ENCODE measurements around the gene SNRNP200. TPM values are rescaled to one million over a fixed set of nuclear protein-coding genes. Genes with fewer than 3 reads are reported as not detected.

The SNRNP200 gene
- total RNA-seq, 3 donors from 2014 or later, result 95.8 to 113 (median 106) TPM

GRCh38 chr2:96271995-96272394 is 33.4 kb downstream of the SNRNP200 start:
- DNase-seq (no peak), ATAC-seq (no peak)
- intact Hi-C loops (cut with DNase I, micrococcal nuclease), result no loop called here
- no peak for TF ChIP-seq CTCF (IDR thresholded peaks at IDR 0.05)
- H3K36me3 ChIP-seq (ENCODE audit: low read depth), result peaks cover 3% of the 10 kb centered on the region
- H3K4me3 ChIP-seq, result no peak overlapping the region
- H3K4me1 ChIP-seq (ENCODE audit: low read depth), result peaks cover 4% of the 10 kb centered on the region
- no peaks in the 10 kb centered on the region for H3K9me3 ChIP-seq

DNA sequence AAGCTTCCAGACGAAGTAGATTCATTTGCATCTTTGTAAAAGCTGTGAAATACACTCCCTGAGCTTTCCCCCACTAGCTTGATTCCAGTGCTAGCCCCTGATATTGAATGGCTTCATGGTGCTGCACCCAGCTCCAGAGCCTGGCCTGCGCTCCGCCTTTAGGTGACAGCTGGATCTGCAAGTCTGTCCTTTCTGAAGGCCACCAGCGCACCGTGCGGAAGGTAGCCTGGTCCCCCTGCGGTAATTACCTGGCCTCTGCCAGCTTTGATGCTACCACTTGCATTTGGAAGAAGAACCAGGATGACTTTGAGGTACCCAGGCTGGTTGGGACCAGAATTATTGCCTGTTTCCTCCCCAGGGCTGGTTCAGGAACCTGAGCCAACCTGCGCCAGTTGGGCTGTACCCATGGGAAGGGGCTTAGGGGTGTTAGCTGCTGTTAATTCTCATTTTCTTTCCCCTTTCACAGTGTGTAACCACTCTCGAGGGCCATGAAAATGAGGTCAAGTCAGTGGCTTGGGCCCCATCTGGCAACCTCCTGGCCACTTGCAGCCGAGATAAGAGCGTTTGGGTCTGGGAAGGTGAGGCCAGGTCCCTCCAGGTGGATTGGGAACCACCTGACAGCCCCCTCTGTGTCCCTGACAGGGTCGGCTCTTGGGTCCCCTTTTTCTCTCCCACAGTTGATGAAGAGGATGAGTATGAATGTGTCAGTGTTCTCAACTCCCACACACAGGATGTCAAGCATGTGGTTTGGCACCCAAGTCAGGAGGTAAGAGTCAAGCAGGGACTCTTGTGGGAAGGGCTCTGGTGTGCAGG is 38.0 kb downstream of the SNRNP200 start:
- H3K4me1 ChIP-seq (ENCODE audit: low read depth), result peaks cover 24% of the 10 kb centered on the region
- no peak overlapping the region for H3K4me3 ChIP-seq
- H3K36me3 ChIP-seq (ENCODE audit: low read depth), result peaks cover 3% of the 10 kb centered on the region
- intact Hi-C loops (cut with DNase I, micrococcal nuclease), result loop anchor here in 1 of 2 donors (10.0 kb wide), 1 partner anchor 63 kb away; the partner anchor contains the start of gene STARD7
- H3K9me3 ChIP-seq, result no peaks in the 10 kb centered on the region
- ATAC-seq, result no peak
- peak; percentile 55 to 69 (median 56) for DNase-seq
- TF ChIP-seq CTCF (IDR thresholded peaks at IDR 0.05), result no peak

DNA sequence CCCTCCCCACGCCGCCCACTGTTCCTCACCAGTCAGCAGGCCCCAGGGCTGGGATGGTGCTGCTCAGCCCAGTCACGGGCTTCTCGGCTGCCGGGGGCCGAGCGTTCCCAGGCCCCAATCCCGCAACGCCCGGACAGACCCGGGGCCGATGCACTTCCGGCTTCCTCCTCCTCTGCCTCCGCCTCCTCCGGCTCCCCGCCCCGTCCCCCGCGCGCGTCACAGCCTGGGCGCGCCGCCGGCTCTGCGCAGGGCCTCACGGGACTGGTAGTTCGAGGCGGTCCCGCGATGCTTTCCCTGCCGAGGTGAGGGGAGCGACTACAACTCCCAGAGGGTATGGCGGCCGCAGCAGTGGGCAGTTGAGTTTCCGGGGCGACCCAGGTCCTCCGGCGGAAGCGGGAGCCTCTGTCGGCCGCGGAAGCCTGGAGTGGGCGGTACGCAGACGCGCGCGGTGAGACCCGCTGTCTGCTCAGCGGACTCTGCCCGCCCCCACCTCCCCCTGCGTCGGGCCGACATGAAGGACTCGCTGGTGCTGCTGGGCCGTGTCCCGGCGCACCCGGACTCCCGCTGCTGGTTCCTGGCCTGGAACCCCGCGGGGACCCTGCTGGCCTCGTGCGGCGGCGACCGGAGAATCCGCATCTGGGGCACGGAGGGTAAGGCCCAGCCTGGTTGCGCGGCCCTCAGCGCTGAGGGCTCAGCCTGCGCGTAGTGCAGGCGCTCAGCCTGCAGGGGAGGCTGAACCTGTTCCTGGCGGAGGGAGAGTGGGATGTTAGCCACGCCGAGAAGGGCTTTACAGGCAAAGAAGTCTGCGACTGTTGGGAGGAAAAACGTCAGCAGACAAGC is 39.3 kb downstream of the SNRNP200 start, which contains the start of the genes CIAO1 and TMEM127:
Gene CIAO1 (plus strand): TSS at position 386 of the 840 bp plus-strand sequence. CDS start 126 bp downstream, at position 512.
Gene TMEM127 (minus strand): TSS at position 158 of the 840 bp plus-strand sequence. CDS start 616 bp downstream, outside the sequence.
- ATAC-seq, result peak; percentile 95
- no peaks in the 10 kb centered on the region for H3K9me3 ChIP-seq
- DNase-seq, result peak; percentile 97 to 100 (median 99)
- H3K36me3 ChIP-seq (ENCODE audit: low read depth), result peaks cover 3% of the 10 kb centered on the region
- TF ChIP-seq CTCF (IDR thresholded peaks at IDR 0.05), result peak; percentile 17
- intact Hi-C loops (cut with DNase I, micrococcal nuclease), result loop anchor here in 1 of 2 donors (10.0 kb wide), 1 partner anchor 61 kb away; the partner anchor contains the start of gene STARD7
- peaks cover 37% of the 10 kb centered on the region for H3K4me1 ChIP-seq (ENCODE audit: low read depth)
- H3K4me3 ChIP-seq, result peak within 1 kb of the TSS; percentile 57

GRCh38 chr2:96265349-96265839 is 40.0 kb downstream of the SNRNP200 start:
- no peaks in the 10 kb centered on the region for H3K9me3 ChIP-seq
- intact Hi-C loops (cut with DNase I, micrococcal nuclease), result loop anchor here in 1 of 2 donors (10.0 kb wide), 1 partner anchor 61 kb away; the partner anchor contains the start of gene STARD7
- DNase-seq (peak in 1 of 3 donors; percentile 64), ATAC-seq (peak; percentile 12)
- no peak for TF ChIP-seq CTCF (IDR thresholded peaks at IDR 0.05)
- peaks cover 42% of the 10 kb centered on the region for H3K4me1 ChIP-seq (ENCODE audit: low read depth)
- peaks cover 3% of the 10 kb centered on the region for H3K36me3 ChIP-seq (ENCODE audit: low read depth)
- peak overlapping the region; percentile 57 for H3K4me3 ChIP-seq

All from mucosa of descending colon (tissue), 3 donors.